Measurements from ENCODE around the gene ARHGDIA. TPM values are rescaled to one million over a fixed set of nuclear protein-coding genes. Genes with fewer than 3 reads are reported as not detected.
A peak's percentile ranks its signal among the peaks of the same experiment; 100 is the strongest.

The ARHGDIA gene
- total and polyA plus RNA-seq, 2 of the 8 experiments (the other 6 are each of a cell fraction or from before 2014, with no cell fraction given) = 62.4 to 217 TPM

DNA sequence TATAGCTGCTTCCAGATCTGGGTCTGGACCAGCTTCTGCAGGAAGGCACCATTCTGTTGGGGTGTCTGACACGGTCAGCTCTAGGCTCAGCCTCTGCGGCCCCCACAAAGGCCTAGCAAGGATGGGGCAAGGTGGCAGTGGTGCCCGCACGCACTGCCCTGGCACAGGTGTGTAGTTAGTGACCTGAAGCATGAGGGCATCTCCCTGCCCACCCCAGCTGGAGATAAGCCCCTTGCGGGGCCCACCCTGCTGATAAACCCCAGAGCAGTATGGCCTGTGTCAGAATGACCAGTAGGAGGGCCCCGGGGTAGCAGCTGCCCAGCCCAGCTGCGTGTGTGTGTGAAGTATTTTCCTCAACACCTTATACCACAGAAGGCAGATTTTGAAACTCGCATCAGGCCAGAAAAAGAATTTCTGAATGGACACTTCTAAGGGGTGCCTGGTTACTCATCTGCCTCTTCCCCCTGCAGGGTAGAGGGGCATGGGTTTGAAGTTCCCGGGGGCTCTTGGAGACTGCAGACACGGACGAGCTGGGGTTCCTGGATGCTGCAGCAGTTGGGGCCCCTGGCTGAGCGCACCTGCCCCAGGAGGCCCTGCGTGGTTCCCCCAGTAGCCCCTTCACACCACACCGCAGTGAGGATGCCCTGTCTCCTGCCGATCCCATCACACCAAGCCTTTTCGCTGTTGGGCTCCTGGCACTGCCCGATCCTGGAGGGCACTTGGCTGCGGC lies 4.5 kb downstream of the ARHGDIA start:
- Histone ChIP-seq H3K56ac (replicated peaks; ENCODE audit: insufficient read length, low read depth, low read length) (no peak overlapping the region), H2BK5ac (ENCODE audit: low read depth, low read length) (0 out of 2 replicates have a peak overlapping the region, but pooled peaks have one; percentile 12), H3K9me3 (ENCODE audit: insufficient read depth in 2 of 2, low read depth in 1 of 2, low read length in 1 of 2) (no peaks in the 10 kb centered on the region), H3K9ac (replicated peaks in 1 of 4; ENCODE audit: extremely low read depth in 1 of 4, low read depth in 3 of 4, low read length in 3 of 4) (0 out of 7 replicates have a peak overlapping the region, but pooled peaks of 1 of the 4 experiments have one; percentile 20), H3K79me1 (ENCODE audit: low read depth, low read length) (peaks cover 3% of the 10 kb centered on the region), H3K23ac (ENCODE audit: insufficient read length) (no peak overlapping the region), H3K4me2 (ENCODE audit: insufficient read depth in 1 of 2, low read depth in 2 of 2, low read length in 2 of 2) (no peak overlapping the region), H4K20me1 (replicated peaks in 1 of 2; ENCODE audit: control insufficient read depth in 1 of 2, insufficient read depth in 2 of 2, low read length in 2 of 2) (peaks cover 11 to 48% of the 10 kb centered on the region in 2 experiments), H3K27me3 (replicated peaks in 1 of 4; ENCODE audit: control insufficient read depth in 3 of 4, extremely low read depth in 1 of 4, insufficient read depth in 3 of 4, low read length in 3 of 4) (no peaks in the 10 kb centered on the region), H3K23me2 (ENCODE audit: low read depth, low read length) (peaks cover 7% of the 10 kb centered on the region; the same call in 1 of the 2 replicates), H2AFZ (ENCODE audit: low read length) (no peak overlapping the region), H2AK5ac (ENCODE audit: low read depth, low read length) (no peak overlapping the region), H3K18ac (ENCODE audit: extremely low read depth, low read length) (peak overlapping the region; percentile 38; the same call in 1 of the 2 replicates), H3K14ac (ENCODE audit: insufficient read length) (no peak overlapping the region), H3K36me3 (ENCODE audit: control insufficient read depth in 2 of 4, insufficient read depth in 4 of 4, low read length in 3 of 4) (peaks cover 2 to 29% (median 9%) of the 10 kb centered on the region in 4 experiments; a peak in 4 of 8 replicates), H4K5ac (ENCODE audit: insufficient read length, low read depth, low read length) (no peak overlapping the region), H3K79me2 (ENCODE audit: control insufficient read depth in 1 of 2, insufficient read depth in 2 of 2, low read length in 2 of 2) (peaks cover 2 to 29% of the 10 kb centered on the region in 2 experiments; a peak in 3 of 4 replicates), H2BK15ac (ENCODE audit: low read length) (no peak overlapping the region), H4K8ac (ENCODE audit: extremely low read depth, insufficient read depth, low read length) (peak overlapping the region; percentile 62), H3K4me3 (ENCODE audit: extremely low read depth in 1 of 4, insufficient read depth in 2 of 4, low read depth in 3 of 4, low read length in 4 of 4) (no peak overlapping the region), H3K27ac (ENCODE audit: low read depth, low read length) (no peak overlapping the region; the same call in 1 of the 2 replicates), H2BK12ac (ENCODE audit: low read depth, low read length) (no peak overlapping the region), H2BK120ac (replicated peaks; ENCODE audit: low read depth, low read length) (no peak overlapping the region), H3K4ac (replicated peaks; ENCODE audit: insufficient read length, low read depth, low read length) (no peak overlapping the region), H2BK20ac (ENCODE audit: low read length) (no peak overlapping the region), H3K4me1 (replicated peaks in 1 of 4; ENCODE audit: control insufficient read depth in 3 of 4, insufficient read depth in 4 of 4, low read length in 3 of 4) (peaks cover 0 to 28% (median 21%) of the 10 kb centered on the region in 4 experiments; a peak in 5 of 7 replicates), H4K91ac (replicated peaks; ENCODE audit: insufficient read length, low read length) (no peak overlapping the region)
- ChIA-PET CTCF (ENCODE audit: partially characterized antibody) (interaction anchor here (0.8 to 1.8 kb wide), 8 partner anchors 11 to 170 kb away, joined by 3 to 5 read pairs (median 3); partner anchors contain the start of gene MCRIP1), POLR2A (ENCODE audit: partially characterized antibody) (interaction anchor here (0.6 to 6.6 kb wide), 40 partner anchors 7 to 354 kb away, joined by 3 to 36 read pairs (median 4); partner anchors contain the start of genes ACTG1, ALYREF, ANAPC11 and CENPX)
- DNase-seq (ENCODE audit: low read depth in 1 of 2, low spot score in 2 of 2) (no peak), FAIRE-seq (no peak)
- TF ChIP-seq, protein P1, sequence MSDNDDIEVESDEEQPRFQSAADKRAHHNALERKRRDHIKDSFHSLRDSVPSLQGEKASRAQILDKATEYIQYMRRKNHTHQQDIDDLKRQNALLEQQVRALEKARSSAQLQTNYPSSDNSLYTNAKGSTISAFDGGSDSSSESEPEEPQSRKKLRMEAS (IDR thresholded peaks at IDR 0.05) = no peak
- peak in 1 of 2 experiments; percentile 78; a peak in 2 of 3 replicates for TF ChIP-seq POLR2A (IDR thresholded peaks at IDR 0.05; ENCODE audit: control extremely low read depth in 1 of 2, low read depth in 2 of 2, low read length in 2 of 2)
- no peak for TF ChIP-seq TCF12 (IDR thresholded peaks at IDR 0.05; ENCODE audit: low read depth, low read length)
- TF ChIP-seq JUND (IDR thresholded peaks at IDR 0.05; ENCODE audit: low read length) = no peak
- no peak for TF ChIP-seq BCL11A (IDR thresholded peaks at IDR 0.05; ENCODE audit: low read depth in 2 of 2, low read length in 2 of 2)
- no peak for TF ChIP-seq ASH2L (IDR thresholded peaks at IDR 0.05; ENCODE audit: low read length)
- no peak for TF ChIP-seq TAF1 (IDR thresholded peaks at IDR 0.05; ENCODE audit: low read depth, low read length)
- peak; percentile 24 for TF ChIP-seq POLR2AphosphoS5 (IDR thresholded peaks at IDR 0.05; ENCODE audit: low read depth, low read length)
- no peak for TF ChIP-seq SP4 (IDR thresholded peaks at IDR 0.05; ENCODE audit: low read length)
- 94% methylated on average over 18 of the region's 18 CpGs; no CpG with 5 or more reads in 1 of the 2 experiments for WGBS, 2 experiments (ENCODE audit: extremely low coverage in 1 of 2, insufficient coverage in 1 of 2, insufficient read length in 1 of 2, insufficient replicate concordance in 2 of 2, low coverage in 1 of 2, low lambda C conversion rate in 2 of 2, missing lambda C conversion rate in 1 of 2)
